HG02938 (cell line): ENCODE results near the gene POLD4.
"Not testable (repeated sequence)": the region's sequence is repeated elsewhere in the genome, so short reads cannot be mapped to it uniquely, and the experiment has no call there.

Source experiments
- ATAC-seq: cut with Tn5 transposase; IDR thresholded peaks from one replicate; pipeline ENCODE4 v1.9.1; 2021; ENCODE audit warnings: mild to moderate bottlenecking, moderate library complexity; ENCODE audit not compliant: unreplicated experiment

POLD4 gene

GRCh38 chr11:67353317-67354074, at the start of gene POLD4:
POLD4 (minus strand) TSS chr11:67353546; CDS start chr11:67353399, 147 bp downstream.
- ATAC-seq, result peak; percentile 67

GRCh38 chr11:67403085-67403484, 49.7 kb upstream of the POLD4 start:
- not testable (repeated sequence) for ATAC-seq

- not testable (repeated sequence) for ATAC-seq
These were observed 49.0 kb upstream of the POLD4 start for GRCh38 chr11:67402192-67402839.

- ATAC-seq, result peak; percentile 55
These were observed 48.3 kb upstream of the POLD4 start, which contains the start of gene PPP1CA for GRCh38 chr11:67401495-67402191. PPP1CA (minus strand) TSS chr11:67401858; CDS start chr11:67401782, 76 bp downstream.

GRCh38 chr11:67400942-67401494, 47.7 kb upstream of the POLD4 start:
- peak; percentile 8 for ATAC-seq

- no peak for ATAC-seq
These were observed 47.0 kb upstream of the POLD4 start for GRCh38 chr11:67400251-67400941.

- no peak for ATAC-seq
These were observed 45.6 kb upstream of the POLD4 start for GRCh38 chr11:67398661-67399563.

- no peak for ATAC-seq
These were observed 44.8 kb upstream of the POLD4 start for GRCh38 chr11:67397986-67398660.

GRCh38 chr11:67397536-67397935, 44.2 kb upstream of the POLD4 start:
- ATAC-seq, result no peak

- ATAC-seq, result no peak
These were observed 43.4 kb upstream of the POLD4 start for GRCh38 chr11:67396587-67397389.

GRCh38 chr11:67396259-67396581, 42.9 kb upstream of the POLD4 start:
- ATAC-seq, result no peak

- no peak for ATAC-seq
These were observed 42.4 kb upstream of the POLD4 start for GRCh38 chr11:67395555-67396258.

- ATAC-seq, result no peak
These were observed 40.6 kb upstream of the POLD4 start for GRCh38 chr11:67393990-67394389.

- ATAC-seq, result no peak
These were observed 40.1 kb upstream of the POLD4 start for GRCh38 chr11:67393437-67393836.

- no peak for ATAC-seq
These were observed 38.9 kb upstream of the POLD4 start for GRCh38 chr11:67392183-67392715.

GRCh38 chr11:67391304-67392182, 38.2 kb upstream of the POLD4 start, which contains the start of gene RAD9A:
RAD9A (plus strand) TSS chr11:67391986; CDS start chr11:67392045, 59 bp downstream.
- ATAC-seq, result peak; percentile 44

- ATAC-seq, result no peak
These were observed 37.6 kb upstream of the POLD4 start for GRCh38 chr11:67390947-67391303.
